ENCODE results near the gene UBL3. TPM values are rescaled to one million over a fixed set of nuclear protein-coding genes. Genes with fewer than 3 reads are reported as not detected.

Gene UBL3
- total RNA-seq, 1 experiment from 2014 or later: 10.7 TPM

DNA sequence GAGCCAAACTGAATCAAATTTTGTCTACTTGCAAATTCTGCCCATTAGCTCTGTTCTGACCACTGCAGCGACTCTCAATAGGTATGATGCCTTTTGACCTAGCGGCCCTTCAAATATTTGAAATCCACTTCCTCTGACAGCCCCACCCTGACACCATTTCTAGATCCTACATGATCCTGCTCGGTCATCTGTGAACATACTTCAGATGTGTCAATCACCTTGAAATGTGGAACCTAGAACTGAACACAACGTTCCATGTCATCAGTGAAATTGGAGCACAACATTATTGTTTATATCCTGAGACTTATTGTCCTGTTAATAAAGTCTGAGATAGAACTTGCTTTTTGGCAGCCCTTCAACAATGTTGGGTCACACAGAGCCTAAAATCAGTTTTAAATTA is 98.2 kb downstream of the UBL3 start:
- H3K79me2 ChIP-seq (ENCODE audit: insufficient read depth, low read length): no peaks in the 10 kb centered on the region
- no peak for TF ChIP-seq TCF7L2 (IDR thresholded peaks at IDR 0.05; ENCODE audit: borderline replicate concordance, extremely low read depth, insufficient read depth, insufficient read length)
- TF ChIP-seq, protein P1, sequence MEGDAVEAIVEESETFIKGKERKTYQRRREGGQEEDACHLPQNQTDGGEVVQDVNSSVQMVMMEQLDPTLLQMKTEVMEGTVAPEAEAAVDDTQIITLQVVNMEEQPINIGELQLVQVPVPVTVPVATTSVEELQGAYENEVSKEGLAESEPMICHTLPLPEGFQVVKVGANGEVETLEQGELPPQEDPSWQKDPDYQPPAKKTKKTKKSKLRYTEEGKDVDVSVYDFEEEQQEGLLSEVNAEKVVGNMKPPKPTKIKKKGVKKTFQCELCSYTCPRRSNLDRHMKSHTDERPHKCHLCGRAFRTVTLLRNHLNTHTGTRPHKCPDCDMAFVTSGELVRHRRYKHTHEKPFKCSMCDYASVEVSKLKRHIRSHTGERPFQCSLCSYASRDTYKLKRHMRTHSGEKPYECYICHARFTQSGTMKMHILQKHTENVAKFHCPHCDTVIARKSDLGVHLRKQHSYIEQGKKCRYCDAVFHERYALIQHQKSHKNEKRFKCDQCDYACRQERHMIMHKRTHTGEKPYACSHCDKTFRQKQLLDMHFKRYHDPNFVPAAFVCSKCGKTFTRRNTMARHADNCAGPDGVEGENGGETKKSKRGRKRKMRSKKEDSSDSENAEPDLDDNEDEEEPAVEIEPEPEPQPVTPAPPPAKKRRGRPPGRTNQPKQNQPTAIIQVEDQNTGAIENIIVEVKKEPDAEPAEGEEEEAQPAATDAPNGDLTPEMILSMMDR (IDR thresholded peaks at IDR 0.05 in 2 of 3, conservative IDR thresholded peaks at IDR 0.05 in 1 of 3; ENCODE audit: borderline replicate concordance in 1 of 3, insufficient read depth in 1 of 3, low read depth in 2 of 3, low read length in 2 of 3): no peak
- no peak for TF ChIP-seq CEBPB (IDR thresholded peaks at IDR 0.05; ENCODE audit: low read depth)
- no peak for TF ChIP-seq ZFX (IDR thresholded peaks at IDR 0.05)
- TF ChIP-seq, protein P2, sequence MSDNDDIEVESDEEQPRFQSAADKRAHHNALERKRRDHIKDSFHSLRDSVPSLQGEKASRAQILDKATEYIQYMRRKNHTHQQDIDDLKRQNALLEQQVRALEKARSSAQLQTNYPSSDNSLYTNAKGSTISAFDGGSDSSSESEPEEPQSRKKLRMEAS (IDR thresholded peaks at IDR 0.05): no peak
- TF ChIP-seq SP1 (IDR thresholded peaks at IDR 0.05; ENCODE audit: low read depth): no peak
- no peak for TF ChIP-seq RAD21 (IDR thresholded peaks at IDR 0.05; ENCODE audit: low read depth)
- no peak for TF ChIP-seq CBX3 (IDR thresholded peaks at IDR 0.05; ENCODE audit: low read depth)
- no peak for TF ChIP-seq ZNF274 (IDR thresholded peaks at IDR 0.05; ENCODE audit: low read depth, low read length)
- TF ChIP-seq JUND (IDR thresholded peaks at IDR 0.05): no peak
- no peak overlapping the region for H2AFZ ChIP-seq (ENCODE audit: low read depth, low read length, poor library complexity, severe bottlenecking)
- H3K4me2 ChIP-seq (ENCODE audit: low read length): no peak overlapping the region
- ATAC-seq (no peak), DNase-seq (ENCODE audit: low read depth, low spot score) (no peak)
- H3K4me3 ChIP-seq (replicated peaks in 1 of 2; ENCODE audit: low read depth in 1 of 2, low read length in 2 of 2): no peak overlapping the region
- BruUV-seq (replicated peaks): no TSS peak
- POLR2A ChIA-PET: no interaction called here
- H3K27ac ChIP-seq (ENCODE audit: low read depth, low read length): no peak overlapping the region
- H3K9ac ChIP-seq (ENCODE audit: low read length): no peak overlapping the region
- H3K36me3 ChIP-seq (ENCODE audit: control insufficient read depth in 1 of 2, insufficient read depth in 2 of 2, low read length in 2 of 2): no peaks in the 10 kb centered on the region
- intact Hi-C loops (cut with micrococcal nuclease): no loop called here
- H3K9me2 ChIP-seq (ENCODE audit: insufficient read depth): no peaks in the 10 kb centered on the region
- RAD21 ChIA-PET (ENCODE audit: low non-redundant PET in 1 of 2, low total read pairs in 2 of 2, uncharacterized antibody in 2 of 2, unreplicated experiment in 2 of 2): no interaction called here
- no peaks in the 10 kb centered on the region for H4K20me1 ChIP-seq (ENCODE audit: insufficient read depth)
- H3K9me3 ChIP-seq (ENCODE audit: control insufficient read depth in 1 of 2, insufficient read depth in 1 of 2, low read depth in 1 of 2, low read length in 2 of 2): no peaks in the 10 kb centered on the region
- no peaks in the 10 kb centered on the region for H3K27me3 ChIP-seq (ENCODE audit: insufficient read depth, low read length)
- H3K4me1 ChIP-seq (ENCODE audit: control insufficient read depth in 1 of 2, insufficient read depth in 2 of 2, low read length in 2 of 2): peaks cover 0 to 3% of the 10 kb centered on the region in 2 experiments; a peak in 1 of 4 replicates
- CTCF ChIA-PET: interaction anchor here (1.5 kb wide), 1 partner anchor 19 kb away, joined by 4 read pairs; no protein-coding TSS in a partner anchor
